ENCODE data around the gene MRPL11.
A peak's percentile ranks its signal among the peaks of the same experiment; 100 is the strongest.

Gene MRPL11

GRCh38 chr11:66388780-66389386 lies 49.8 kb downstream of the MRPL11 start:
- ChIA-PET POLR2A (interaction anchor here (0.5 to 1.1 kb wide), 3 partner anchors 25 to 78 kb away, joined by 3 to 4 read pairs (median 4); no protein-coding TSS in a partner anchor), CTCF (interaction anchor here (0.6 to 4.1 kb wide), 41 partner anchors 8 to 297 kb away, joined by 3 to 43 read pairs (median 4); partner anchors contain the start of genes BRMS1, MRPL11, NPAS4 and PELI3)
- peak; percentile 77 for TF ChIP-seq CTCF (IDR thresholded peaks at IDR 0.05; ENCODE audit: control extremely low read depth, extremely low read depth, low read depth, missing control alignments)
- peak; percentile 68 for DNase-seq (ENCODE audit: extremely low spot score)

- DNase-seq (ENCODE audit: extremely low spot score): peak; percentile 69
- POLR2A ChIA-PET: interaction anchor here (0.6 kb wide), 1 partner anchor 433 kb away, joined by 5 read pairs; no protein-coding TSS in a partner anchor
- TF ChIP-seq CTCF (IDR thresholded peaks at IDR 0.05; ENCODE audit: control extremely low read depth, extremely low read depth, low read depth, missing control alignments): peak; percentile 93
- CTCF ChIA-PET: interaction anchor here (0.6 to 3.8 kb wide), 50 partner anchors 9 to 658 kb away, joined by 3 to 47 read pairs (median 5); partner anchors contain the start of genes ACTN3, BRMS1, DPP3 and MRPL11
Observed at GRCh38 chr11:66386171-66387069, 52.2 kb downstream of the MRPL11 start.

All from GM10248 (cell line).